Astrocyte (in vitro differentiated cells and primary cell): ENCODE results near the gene TTC7B. TPM values are rescaled to one million over a fixed set of nuclear protein-coding genes. Genes with fewer than 3 reads are reported as not detected.

Experiments used
- DNase-seq: peaks from one replicate; pipeline ENCODE4 v3.0.0-alpha.2; 2010; ENCODE audit warnings: low read depth
- FAIRE-seq: peaks from 2 replicates; lab custom pipeline; 2011; peaks lifted over from hg19 to GRCh38; lab: Jason Lieb, UNC
- H2AFZ ChIP-seq: 2 replicates; pipeline ENCODE4 v1.6.0; 2012; ENCODE audit warnings: low read depth, low read length, inconsistent platforms
- H3K27ac ChIP-seq: 2 replicates; pipeline ENCODE4 v1.5.1; 2011; ENCODE audit warnings: low read depth, low read length, inconsistent platforms
- H3K27me3 ChIP-seq: 2 replicates; pipeline ENCODE4 v1.6.0; 2011; ENCODE audit warnings: low read length, inconsistent platforms; ENCODE audit not compliant: insufficient read depth
- H3K36me3 ChIP-seq: 2 replicates; pipeline ENCODE4 v1.5.1; 2011; ENCODE audit warnings: low read length, inconsistent platforms; ENCODE audit not compliant: insufficient read depth
- H3K4me1 ChIP-seq: 2 replicates; pipeline ENCODE4 v1.5.1; 2011; ENCODE audit warnings: low read length, inconsistent platforms; ENCODE audit not compliant: insufficient read depth
- H3K4me2 ChIP-seq: 2 replicates; pipeline ENCODE4 v1.6.0; 2012; ENCODE audit warnings: low read length, inconsistent platforms
- H3K4me3 ChIP-seq: 2 replicates; pipeline ENCODE4 v1.5.1; 2011; ENCODE audit warnings: low read depth, mild to moderate bottlenecking, low read length, inconsistent platforms; ENCODE audit not compliant: insufficient read depth
- H3K79me2 ChIP-seq: 2 replicates; pipeline ENCODE4 v1.6.0; 2012; ENCODE audit warnings: mild to moderate bottlenecking, low read length, inconsistent platforms; ENCODE audit not compliant: insufficient read depth
- H3K9ac ChIP-seq: 2 replicates; pipeline ENCODE4 v1.6.0; 2012; ENCODE audit warnings: mild to moderate bottlenecking, low read length, inconsistent platforms
- H3K9me3 ChIP-seq: 2 replicates; pipeline ENCODE4 v1.5.1; 2012; ENCODE audit warnings: low read depth, mild to moderate bottlenecking, low read length, inconsistent platforms; ENCODE audit not compliant: insufficient read depth
- H4K20me1 ChIP-seq: 2 replicates; pipeline ENCODE4 v1.6.0; 2012; ENCODE audit warnings: low read length, inconsistent platforms; ENCODE audit not compliant: insufficient read depth
- H3K27ac Mint-ChIP-seq: one replicate; pipeline ENCODE4 v1.8.0; 2021; ENCODE audit warnings: mild to moderate bottlenecking, mixed read lengths; ENCODE audit not compliant: unreplicated experiment
- H3K27me3 Mint-ChIP-seq: one replicate; pipeline ENCODE4 v1.8.0; 2021; ENCODE audit warnings: low read depth, mixed read lengths; ENCODE audit not compliant: unreplicated experiment
- H3K36me3 Mint-ChIP-seq: one replicate; pipeline ENCODE4 v1.8.0; 2021; ENCODE audit warnings: low read depth, mixed read lengths; ENCODE audit not compliant: unreplicated experiment
- H3K4me1 Mint-ChIP-seq: one replicate; pipeline ENCODE4 v1.8.0; 2021; ENCODE audit warnings: low read depth, mixed read lengths; ENCODE audit not compliant: unreplicated experiment
- H3K4me3 Mint-ChIP-seq: one replicate; pipeline ENCODE4 v1.8.0; 2021; ENCODE audit warnings: mild to moderate bottlenecking, moderate library complexity, mixed read lengths; ENCODE audit not compliant: unreplicated experiment
- H3K9me3 Mint-ChIP-seq: one replicate; pipeline ENCODE4 v1.8.0; 2021; ENCODE audit warnings: mild to moderate bottlenecking, mixed read lengths; ENCODE audit not compliant: unreplicated experiment
- CTCF ChIP-seq: IDR thresholded peaks from 2 replicates; pipeline ENCODE4 v1.5.1; 2011; ENCODE audit warnings: low read depth, mild to moderate bottlenecking, inconsistent platforms, low read length, moderate library complexity; ENCODE audit not compliant: insufficient read depth
- EZH2 ChIP-seq: IDR thresholded peaks from 2 replicates; pipeline ENCODE4 v1.6.1; 2012; ENCODE audit warnings: mild to moderate bottlenecking, low read length, inconsistent platforms; ENCODE audit not compliant: insufficient read depth
- total RNA-seq: library from RNA; stranded (reverse); gene quantifications from 2 replicates; pipeline ENCODE4 v1.2.1, GENCODE V29; 2021

The TTC7B gene
- total RNA-seq, 1 donor from 2014 or later: 42.1 TPM

- H3K27ac Mint-ChIP-seq: no peak overlapping the region
- Histone ChIP-seq H2AFZ (no peak overlapping the region), H3K4me3 (no peak overlapping the region), H3K27me3 (no peaks in the 10 kb centered on the region), H3K9me3 (no peaks in the 10 kb centered on the region), H3K4me1 (no peaks in the 10 kb centered on the region), H3K36me3 (no peaks in the 10 kb centered on the region), H3K9ac (no peak overlapping the region), H3K27ac (no peak overlapping the region), H4K20me1 (no peaks in the 10 kb centered on the region), H3K79me2 (no peaks in the 10 kb centered on the region), H3K4me2 (no peak overlapping the region)
- peaks cover 9% of the 10 kb centered on the region for H3K4me1 Mint-ChIP-seq
- peaks cover 7% of the 10 kb centered on the region for H3K27me3 Mint-ChIP-seq
- TF ChIP-seq CTCF: no peak
- TF ChIP-seq EZH2: no peak
- peaks cover 34% of the 10 kb centered on the region for H3K36me3 Mint-ChIP-seq
- FAIRE-seq (no peak), DNase-seq (no peak)
- H3K4me3 Mint-ChIP-seq: no peak overlapping the region
- H3K9me3 Mint-ChIP-seq: peaks cover 8% of the 10 kb centered on the region
Measured at GRCh38 chr14:90573385-90574105, 242.7 kb downstream of the TTC7B start.

GRCh38 chr14:90572441-90573150 lies 243.6 kb downstream of the TTC7B start:
- Histone ChIP-seq H3K79me2 (no peaks in the 10 kb centered on the region), H3K4me1 (no peaks in the 10 kb centered on the region), H3K27me3 (no peaks in the 10 kb centered on the region), H3K27ac (no peak overlapping the region), H2AFZ (no peak overlapping the region), H3K9me3 (no peaks in the 10 kb centered on the region), H3K4me2 (no peak overlapping the region), H3K4me3 (no peak overlapping the region), H4K20me1 (no peaks in the 10 kb centered on the region), H3K9ac (no peak overlapping the region), H3K36me3 (no peaks in the 10 kb centered on the region)
- FAIRE-seq (no peak), DNase-seq (no peak)
- Mint-ChIP-seq H3K27me3 (peaks cover 7% of the 10 kb centered on the region), H3K9me3 (peaks cover 8% of the 10 kb centered on the region), H3K4me1 (peaks cover 17% of the 10 kb centered on the region), H3K4me3 (no peak overlapping the region), H3K27ac (no peak overlapping the region), H3K36me3 (peaks cover 32% of the 10 kb centered on the region)
- TF ChIP-seq EZH2 (no peak), CTCF (no peak)
